Fibroblast of mammary gland (primary cell): ENCODE data around the gene CCDC120.

Experiments used
- DNase-seq: peaks from one replicate; pipeline ENCODE4 v3.0.0-alpha.2; 2010; ENCODE audit warnings: low read depth
- H3K4me3 ChIP-seq: 2 replicates; pipeline ENCODE4 v1.5.1; 2011; ENCODE audit warnings: low read depth, mild to moderate bottlenecking, low read length, moderate library complexity; ENCODE audit not compliant: control insufficient read depth
- TF ChIP-seq, protein P1 (sequence below): conservative IDR thresholded peaks from 2 replicates; pipeline ENCODE4 v1.5.1; 2011; ENCODE audit warnings: low read depth, low read length, inconsistent platforms; ENCODE audit not compliant: control insufficient read depth, insufficient read depth

CCDC120 gene

GRCh38 chrX:49111791-49112190, 53.0 kb downstream of the CCDC120 start:
- DNase-seq = no peak
- TF ChIP-seq, protein P1, sequence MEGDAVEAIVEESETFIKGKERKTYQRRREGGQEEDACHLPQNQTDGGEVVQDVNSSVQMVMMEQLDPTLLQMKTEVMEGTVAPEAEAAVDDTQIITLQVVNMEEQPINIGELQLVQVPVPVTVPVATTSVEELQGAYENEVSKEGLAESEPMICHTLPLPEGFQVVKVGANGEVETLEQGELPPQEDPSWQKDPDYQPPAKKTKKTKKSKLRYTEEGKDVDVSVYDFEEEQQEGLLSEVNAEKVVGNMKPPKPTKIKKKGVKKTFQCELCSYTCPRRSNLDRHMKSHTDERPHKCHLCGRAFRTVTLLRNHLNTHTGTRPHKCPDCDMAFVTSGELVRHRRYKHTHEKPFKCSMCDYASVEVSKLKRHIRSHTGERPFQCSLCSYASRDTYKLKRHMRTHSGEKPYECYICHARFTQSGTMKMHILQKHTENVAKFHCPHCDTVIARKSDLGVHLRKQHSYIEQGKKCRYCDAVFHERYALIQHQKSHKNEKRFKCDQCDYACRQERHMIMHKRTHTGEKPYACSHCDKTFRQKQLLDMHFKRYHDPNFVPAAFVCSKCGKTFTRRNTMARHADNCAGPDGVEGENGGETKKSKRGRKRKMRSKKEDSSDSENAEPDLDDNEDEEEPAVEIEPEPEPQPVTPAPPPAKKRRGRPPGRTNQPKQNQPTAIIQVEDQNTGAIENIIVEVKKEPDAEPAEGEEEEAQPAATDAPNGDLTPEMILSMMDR = no peak
- H3K4me3 ChIP-seq = no peak overlapping the region

GRCh38 chrX:49116076-49116475, 57.3 kb downstream of the CCDC120 start:
- TF ChIP-seq, protein P1 = no peak
- H3K4me3 ChIP-seq = no peak overlapping the region
- no peak for DNase-seq

DNA sequence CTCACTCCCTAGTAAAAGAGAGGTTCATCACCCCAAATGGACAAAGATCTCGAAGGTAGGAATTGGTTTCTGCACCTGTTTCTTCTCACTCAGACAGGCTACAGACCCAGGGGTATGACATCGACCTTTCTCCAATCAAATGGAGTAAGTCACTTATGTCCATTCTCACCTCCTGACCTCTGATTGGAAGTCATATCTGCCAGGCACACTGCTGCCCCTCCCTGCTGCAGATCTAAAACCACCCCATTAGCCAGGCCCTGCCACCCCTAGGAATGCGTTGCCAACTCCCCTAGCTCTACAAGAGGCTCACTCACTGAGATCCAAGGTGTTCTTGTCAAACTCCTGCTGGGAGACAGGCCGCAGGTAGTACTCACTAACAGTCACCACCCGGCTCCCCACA, 57.9 kb downstream of the CCDC120 start:
- no peak for DNase-seq
- H3K4me3 ChIP-seq = no peak overlapping the region
- TF ChIP-seq, protein P1 = no peak

GRCh38 chrX:49117581-49117980, 58.8 kb downstream of the CCDC120 start:
- no peak for DNase-seq
- no peak overlapping the region for H3K4me3 ChIP-seq
- TF ChIP-seq, protein P1 = no peak
